Pericardium fibroblast (primary cell): ENCODE data around the gene CEP89. TPM values are rescaled to one million over a fixed set of nuclear protein-coding genes. Genes with fewer than 3 reads are reported as not detected.

Experiments used
- total RNA-seq: library from RNA; depleted of rRNA; stranded (reverse); fragments of >200 nt; gene quantifications from 2 replicates; pipeline ENCODE4 v1.2.3, GENCODE V29; 2015

CEP89 gene
- 14.7 and 18.7 TPM in 2 replicates for total RNA-seq

DNA sequence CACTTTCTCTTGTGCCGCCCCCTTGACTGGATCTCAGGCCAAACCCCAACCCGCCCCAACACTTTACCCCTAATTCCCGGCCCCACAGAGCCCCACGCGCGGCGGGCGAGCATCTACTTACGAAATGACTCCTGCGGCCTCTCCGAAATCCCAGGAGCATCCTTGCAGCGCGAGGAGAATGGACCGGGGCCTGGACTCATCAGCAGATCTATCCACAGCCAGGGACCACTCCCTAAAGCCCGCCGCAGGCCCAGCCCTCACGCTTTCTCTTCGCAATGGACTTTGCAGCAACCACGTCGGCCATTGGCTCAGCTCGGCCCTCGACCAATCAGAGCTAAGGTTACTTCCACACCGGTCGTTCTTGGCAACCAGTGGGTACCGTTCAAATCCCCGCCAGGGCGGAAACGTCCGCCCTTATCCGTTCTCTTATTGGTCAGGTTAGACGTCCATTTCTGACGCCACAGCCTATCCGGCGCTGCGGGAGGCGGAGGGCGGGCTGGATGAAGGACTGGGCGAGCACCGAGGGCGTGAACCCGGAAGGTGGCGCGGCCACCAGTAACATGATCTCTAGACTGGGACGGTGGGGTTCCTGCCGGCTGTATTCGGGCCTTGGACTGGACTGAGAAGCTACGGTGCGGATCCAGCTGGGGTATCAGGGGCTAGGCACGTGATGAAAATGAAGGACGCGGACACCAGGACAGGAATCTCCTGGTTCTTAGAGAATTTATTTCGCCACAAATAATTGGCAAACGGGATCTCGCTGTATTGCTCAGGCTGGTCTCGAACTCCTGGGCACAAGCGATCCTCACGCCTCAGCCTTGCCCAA is at the start of gene CEP89, which contains the start of gene FAAP24:
Gene CEP89 (minus strand): TSS at position 244 of the 826 bp plus-strand sequence. CDS start 84 bp downstream, at position 160.
Gene FAAP24 (plus strand): TSS at position 528 of the 826 bp plus-strand sequence. CDS start 955 bp downstream, outside the sequence.

GRCh38 chr19:32869369-32869965 is 102.3 kb downstream of the CEP89 start, which contains the start of gene SLC7A9:
Gene SLC7A9, minus strand, starts transcription at chr19:32869767. Its CDS starts 1,233 bp downstream, at chr19:32868534.

Other genes with a start within 250 kb of the CEP89 start
- gene SLC7A9, start 102.2 kb downstream of the CEP89 start, total RNA-seq, result not detected in 2 replicates
- gene FAAP24, start 284 bp upstream of the CEP89 start, total RNA-seq, result 2.1 and 2.6 TPM in 2 replicates
- gene RHPN2, start 92.9 kb upstream of the CEP89 start, total RNA-seq, result 0.94 and 8.9 TPM in 2 replicates
- 3.6 and 4.9 TPM in 2 replicates for gene GPATCH1, start 109.2 kb upstream of the CEP89 start, total RNA-seq
- gene WDR88, start 160.2 kb upstream of the CEP89 start, total RNA-seq, result not detected in 2 replicates
- gene LRP3, start 222.4 kb upstream of the CEP89 start, total RNA-seq, result 39.5 and 42.9 TPM in 2 replicates